ENCODE data around the gene TRIM8.

DNA sequence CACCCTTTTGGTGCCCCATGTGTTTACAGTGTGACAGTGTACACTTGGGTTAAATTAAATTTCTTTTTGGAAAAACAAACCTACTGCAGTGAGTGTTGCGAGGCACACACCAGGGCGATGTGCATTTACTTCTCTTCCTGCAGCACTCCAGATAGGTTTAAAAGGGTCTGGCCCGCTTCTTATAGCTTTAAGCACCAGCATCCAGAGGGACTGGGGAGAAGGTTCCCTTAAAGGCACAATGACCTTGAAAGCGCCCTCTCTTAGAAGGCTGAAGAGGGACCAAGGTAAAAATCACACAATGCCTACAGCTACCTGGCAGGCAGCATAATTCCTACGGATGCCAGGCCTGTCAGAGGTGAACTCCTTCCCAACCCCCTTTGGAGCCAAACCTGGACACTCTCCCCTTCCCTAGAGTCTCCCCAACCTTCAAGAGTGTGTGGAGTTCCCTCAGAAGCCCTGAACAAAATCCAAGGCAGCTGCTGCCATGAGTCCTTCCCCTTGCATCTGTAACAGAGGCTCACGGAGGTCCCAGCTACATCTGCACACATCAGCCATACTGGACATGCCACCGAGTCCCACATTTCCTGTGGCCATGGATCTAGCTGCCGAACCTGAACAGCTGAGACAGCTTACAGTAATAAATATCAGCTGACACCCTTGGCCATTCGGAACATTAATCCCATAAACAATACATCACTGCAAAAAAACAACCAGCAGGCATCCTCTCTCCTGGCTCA is 33.2 kb downstream of the TRIM8 start:
- TF ChIP-seq CTCF (IDR thresholded peaks at IDR 0.05): no peak
- no peak for TF ChIP-seq POLR2A (IDR thresholded peaks at IDR 0.05)
- TF ChIP-seq POLR2AphosphoS5 (IDR thresholded peaks at IDR 0.05): no peak
- no peak for TF ChIP-seq EP300 (IDR thresholded peaks at IDR 0.05)
